OCI-LY1 (cell line): ENCODE measurements around the gene CD247.

ENCODE experiments used
- CTCF ChIP-seq: fragments of 200-600 bp; sonication (generic), shearing (Covaris generic); IDR thresholded peaks from 2 replicates; pipeline ENCODE4 v1.5.1; 2017; ENCODE audit warnings: mild to moderate bottlenecking, antibody characterized with exemption, low read length, moderate library complexity, mixed read lengths
- EZH2 ChIP-seq: fragments of 200-600 bp; sonication (generic), shearing (Covaris generic); IDR thresholded peaks from 2 replicates; pipeline ENCODE4 v1.8.0; 2017; ENCODE audit warnings: borderline replicate concordance, mixed run types, mild to moderate bottlenecking, antibody characterized with exemption, low read length, moderate library complexity, mixed read lengths

GRCh38 chr1:167388976-167389375 lies 129.4 kb downstream of the CD247 start:
- TF ChIP-seq CTCF = no peak
- TF ChIP-seq EZH2 = no peak
